HEK293 (cell line): ENCODE measurements around the gene MAPK14.

Experiments
- SP2 ChIP-seq: fragments of 450-650 bp; formaldehyde crosslinking; IDR thresholded peaks from 2 replicates; pipeline ENCODE4 v1.5.1; 2016; ENCODE audit warnings: missing biosample characterization, missing genetic modification characterization
- TRIM28 ChIP-seq: IDR thresholded peaks from 2 replicates; pipeline ENCODE4 v1.6.1; 2011; ENCODE audit warnings: low read length, control low read depth, borderline replicate concordance
- YY1 ChIP-seq: fragments of 450-650 bp; formaldehyde crosslinking; IDR thresholded peaks from 2 replicates; pipeline ENCODE4 v1.5.1; 2018; ENCODE audit warnings: missing biosample characterization, missing genetic modification characterization
- ZNF274 ChIP-seq, 2 experiments: fragments of 200-500 bp in 1 of 2; fragments of 450-650 bp in 1 of 2; sonication (Bioruptor generic) in 1 of 2; formaldehyde crosslinking in 1 of 2; IDR thresholded peaks; 2 replicates each; pipeline versions ENCODE4 v1.5.1 to v1.6.1; 2014 to 2016; ENCODE audit warnings: borderline replicate concordance in 1 of 2, inconsistent platforms in 1 of 2, low read length in 1 of 2, missing biosample characterization in 1 of 2, missing genetic modification characterization in 1 of 2
- ZNF324 ChIP-seq: fragments of 450-650 bp; formaldehyde crosslinking; IDR thresholded peaks from 2 replicates; pipeline ENCODE4 v1.5.1; 2016; ENCODE audit warnings: missing biosample characterization, missing genetic modification characterization
- ZNF341 ChIP-seq: fragments of 450-650 bp; formaldehyde crosslinking; IDR thresholded peaks from 2 replicates; pipeline ENCODE4; 2016; ENCODE audit warnings: low read depth, missing biosample characterization, missing genetic modification characterization
- ZNF530 ChIP-seq: fragments of 450-650 bp; formaldehyde crosslinking; IDR thresholded peaks from 2 replicates; pipeline ENCODE4 v1.5.1; 2016; ENCODE audit warnings: low read depth, missing biosample characterization, missing genetic modification characterization
- ZNF558 ChIP-seq: fragments of 450-650 bp; formaldehyde crosslinking; IDR thresholded peaks from 2 replicates; pipeline ENCODE4 v1.5.1; 2016; ENCODE audit warnings: missing biosample characterization, missing genetic modification characterization
- ZNF621 ChIP-seq: fragments of 450-650 bp; formaldehyde crosslinking; IDR thresholded peaks from 2 replicates; pipeline ENCODE4 v1.5.1; 2017; ENCODE audit warnings: missing biosample characterization, missing genetic modification characterization
- ZNF677 ChIP-seq: fragments of 450-650 bp; IDR thresholded peaks from 2 replicates; pipeline ENCODE4 v1.5.0; 2018; ENCODE audit warnings: missing biosample characterization, mild to moderate bottlenecking, missing genetic modification characterization, moderate library complexity
- TF ChIP-seq, protein P1 (sequence below): fragments of 450-650 bp; formaldehyde crosslinking; IDR thresholded peaks from 2 replicates; pipeline ENCODE4 v1.5.1; 2016; ENCODE audit warnings: missing biosample characterization, missing genetic modification characterization
- TF ChIP-seq, protein P2 (sequence below): fragments of 450-650 bp; formaldehyde crosslinking; IDR thresholded peaks from 2 replicates; pipeline ENCODE4 v1.5.1; 2016; ENCODE audit warnings: missing biosample characterization, missing genetic modification characterization
- TF ChIP-seq, protein P3 (sequence below): fragments of 450-650 bp; formaldehyde crosslinking; IDR thresholded peaks from 2 replicates; pipeline ENCODE4 v1.5.1; 2017; ENCODE audit warnings: missing biosample characterization, missing genetic modification characterization
- TF ChIP-seq, protein P4 (sequence below): fragments of 450-650 bp; formaldehyde crosslinking; IDR thresholded peaks from 2 replicates; pipeline ENCODE4 v1.5.1; 2016; ENCODE audit warnings: missing biosample characterization, missing genetic modification characterization

DNA sequence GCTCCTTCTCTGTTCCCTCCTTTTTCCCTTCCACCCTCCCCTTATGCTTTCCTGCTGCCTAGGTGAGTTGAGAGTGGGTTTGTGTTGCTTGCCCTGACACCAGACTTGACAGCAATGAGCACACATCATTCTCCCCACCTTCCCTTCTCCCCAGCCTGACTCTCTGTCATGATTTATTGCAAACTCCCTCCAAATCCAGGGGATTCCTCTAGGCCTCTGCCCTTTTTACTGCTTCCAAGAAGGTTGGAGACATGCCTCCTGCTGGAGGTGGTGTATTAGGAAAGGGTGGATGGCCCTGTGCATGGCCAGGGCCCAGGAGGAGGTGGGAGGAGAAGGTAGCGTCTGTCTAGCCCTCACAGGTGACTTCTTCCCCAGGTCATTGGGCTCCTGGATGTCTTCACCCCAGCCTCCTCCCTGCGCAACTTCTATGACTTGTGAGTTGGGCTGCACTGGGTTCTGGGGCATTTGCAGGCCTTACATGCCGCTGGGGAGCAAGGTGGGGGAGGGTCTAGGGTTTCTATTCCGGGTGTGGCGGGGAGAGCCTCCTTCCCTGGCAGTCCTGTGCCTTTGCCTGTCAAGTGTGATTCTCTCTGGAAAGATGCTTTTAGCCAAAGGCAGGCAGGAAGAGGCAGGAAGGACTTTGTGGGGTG is 104.8 kb downstream of the MAPK14 start:
- TF ChIP-seq TRIM28: no peak
- TF ChIP-seq, protein P1, sequence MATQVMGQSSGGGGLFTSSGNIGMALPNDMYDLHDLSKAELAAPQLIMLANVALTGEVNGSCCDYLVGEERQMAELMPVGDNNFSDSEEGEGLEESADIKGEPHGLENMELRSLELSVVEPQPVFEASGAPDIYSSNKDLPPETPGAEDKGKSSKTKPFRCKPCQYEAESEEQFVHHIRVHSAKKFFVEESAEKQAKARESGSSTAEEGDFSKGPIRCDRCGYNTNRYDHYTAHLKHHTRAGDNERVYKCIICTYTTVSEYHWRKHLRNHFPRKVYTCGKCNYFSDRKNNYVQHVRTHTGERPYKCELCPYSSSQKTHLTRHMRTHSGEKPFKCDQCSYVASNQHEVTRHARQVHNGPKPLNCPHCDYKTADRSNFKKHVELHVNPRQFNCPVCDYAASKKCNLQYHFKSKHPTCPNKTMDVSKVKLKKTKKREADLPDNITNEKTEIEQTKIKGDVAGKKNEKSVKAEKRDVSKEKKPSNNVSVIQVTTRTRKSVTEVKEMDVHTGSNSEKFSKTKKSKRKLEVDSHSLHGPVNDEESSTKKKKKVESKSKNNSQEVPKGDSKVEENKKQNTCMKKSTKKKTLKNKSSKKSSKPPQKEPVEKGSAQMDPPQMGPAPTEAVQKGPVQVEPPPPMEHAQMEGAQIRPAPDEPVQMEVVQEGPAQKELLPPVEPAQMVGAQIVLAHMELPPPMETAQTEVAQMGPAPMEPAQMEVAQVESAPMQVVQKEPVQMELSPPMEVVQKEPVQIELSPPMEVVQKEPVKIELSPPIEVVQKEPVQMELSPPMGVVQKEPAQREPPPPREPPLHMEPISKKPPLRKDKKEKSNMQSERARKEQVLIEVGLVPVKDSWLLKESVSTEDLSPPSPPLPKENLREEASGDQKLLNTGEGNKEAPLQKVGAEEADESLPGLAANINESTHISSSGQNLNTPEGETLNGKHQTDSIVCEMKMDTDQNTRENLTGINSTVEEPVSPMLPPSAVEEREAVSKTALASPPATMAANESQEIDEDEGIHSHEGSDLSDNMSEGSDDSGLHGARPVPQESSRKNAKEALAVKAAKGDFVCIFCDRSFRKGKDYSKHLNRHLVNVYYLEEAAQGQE (tag by site-specific recombination): no peak
- no peak for TF ChIP-seq ZNF341 (tag by site-specific recombination)
- TF ChIP-seq, protein P2, sequence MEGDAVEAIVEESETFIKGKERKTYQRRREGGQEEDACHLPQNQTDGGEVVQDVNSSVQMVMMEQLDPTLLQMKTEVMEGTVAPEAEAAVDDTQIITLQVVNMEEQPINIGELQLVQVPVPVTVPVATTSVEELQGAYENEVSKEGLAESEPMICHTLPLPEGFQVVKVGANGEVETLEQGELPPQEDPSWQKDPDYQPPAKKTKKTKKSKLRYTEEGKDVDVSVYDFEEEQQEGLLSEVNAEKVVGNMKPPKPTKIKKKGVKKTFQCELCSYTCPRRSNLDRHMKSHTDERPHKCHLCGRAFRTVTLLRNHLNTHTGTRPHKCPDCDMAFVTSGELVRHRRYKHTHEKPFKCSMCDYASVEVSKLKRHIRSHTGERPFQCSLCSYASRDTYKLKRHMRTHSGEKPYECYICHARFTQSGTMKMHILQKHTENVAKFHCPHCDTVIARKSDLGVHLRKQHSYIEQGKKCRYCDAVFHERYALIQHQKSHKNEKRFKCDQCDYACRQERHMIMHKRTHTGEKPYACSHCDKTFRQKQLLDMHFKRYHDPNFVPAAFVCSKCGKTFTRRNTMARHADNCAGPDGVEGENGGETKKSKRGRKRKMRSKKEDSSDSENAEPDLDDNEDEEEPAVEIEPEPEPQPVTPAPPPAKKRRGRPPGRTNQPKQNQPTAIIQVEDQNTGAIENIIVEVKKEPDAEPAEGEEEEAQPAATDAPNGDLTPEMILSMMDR: no peak
- TF ChIP-seq, protein P3, sequence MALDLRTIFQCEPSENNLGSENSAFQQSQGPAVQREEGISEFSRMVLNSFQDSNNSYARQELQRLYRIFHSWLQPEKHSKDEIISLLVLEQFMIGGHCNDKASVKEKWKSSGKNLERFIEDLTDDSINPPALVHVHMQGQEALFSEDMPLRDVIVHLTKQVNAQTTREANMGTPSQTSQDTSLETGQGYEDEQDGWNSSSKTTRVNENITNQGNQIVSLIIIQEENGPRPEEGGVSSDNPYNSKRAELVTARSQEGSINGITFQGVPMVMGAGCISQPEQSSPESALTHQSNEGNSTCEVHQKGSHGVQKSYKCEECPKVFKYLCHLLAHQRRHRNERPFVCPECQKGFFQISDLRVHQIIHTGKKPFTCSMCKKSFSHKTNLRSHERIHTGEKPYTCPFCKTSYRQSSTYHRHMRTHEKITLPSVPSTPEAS (tag by site-specific recombination): no peak
- peak; percentile 9; the same call in 1 of the 2 replicates for TF ChIP-seq SP2 (tag by site-specific recombination)
- TF ChIP-seq ZNF677: no peak
- TF ChIP-seq ZNF324 (tag by site-specific recombination): no peak
- TF ChIP-seq ZNF558 (tag by site-specific recombination): no peak
- no peak for TF ChIP-seq ZNF621
- TF ChIP-seq, protein P4, sequence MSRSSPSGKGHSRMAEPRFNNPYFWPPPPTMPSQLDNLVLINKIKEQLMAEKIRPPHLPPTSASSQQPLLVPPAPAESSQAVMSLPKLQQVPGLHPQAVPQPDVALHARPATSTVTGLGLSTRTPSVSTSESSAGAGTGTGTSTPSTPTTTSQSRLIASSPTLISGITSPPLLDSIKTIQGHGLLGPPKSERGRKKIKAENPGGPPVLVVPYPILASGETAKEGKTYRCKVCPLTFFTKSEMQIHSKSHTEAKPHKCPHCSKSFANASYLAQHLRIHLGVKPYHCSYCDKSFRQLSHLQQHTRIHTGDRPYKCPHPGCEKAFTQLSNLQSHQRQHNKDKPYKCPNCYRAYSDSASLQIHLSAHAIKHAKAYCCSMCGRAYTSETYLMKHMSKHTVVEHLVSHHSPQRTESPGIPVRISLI (tag by site-specific recombination): no peak
- no peak for TF ChIP-seq ZNF530 (tag by site-specific recombination)
- TF ChIP-seq ZNF274 (IDR thresholded peaks at IDR 0.05; ENCODE audit: low read length): no peak
- no peak for TF ChIP-seq ZNF274 (tag by site-specific recombination; IDR thresholded peaks at IDR 0.05; ENCODE audit: borderline replicate concordance)
- no peak for TF ChIP-seq YY1 (tag by site-specific recombination)
